GM23248 (cell line): ENCODE data around the gene EDIL3.

ENCODE experiments used
- EZH2 ChIP-seq: fragments of 200-600 bp; sonication (generic); IDR thresholded peaks from 2 replicates; pipeline ENCODE4 v1.6.1; 2018; ENCODE audit warnings: antibody characterized with exemption, mild to moderate bottlenecking; ENCODE audit not compliant: insufficient read depth, poor library complexity, severe bottlenecking
- EZH2phosphoT487 ChIP-seq: fragments of 200-600 bp; sonication (generic); IDR thresholded peaks from 2 replicates; pipeline ENCODE4 v1.6.1; 2018; ENCODE audit warnings: antibody characterized with exemption, moderate library complexity, mild to moderate bottlenecking, low read depth; ENCODE audit not compliant: insufficient read depth

DNA sequence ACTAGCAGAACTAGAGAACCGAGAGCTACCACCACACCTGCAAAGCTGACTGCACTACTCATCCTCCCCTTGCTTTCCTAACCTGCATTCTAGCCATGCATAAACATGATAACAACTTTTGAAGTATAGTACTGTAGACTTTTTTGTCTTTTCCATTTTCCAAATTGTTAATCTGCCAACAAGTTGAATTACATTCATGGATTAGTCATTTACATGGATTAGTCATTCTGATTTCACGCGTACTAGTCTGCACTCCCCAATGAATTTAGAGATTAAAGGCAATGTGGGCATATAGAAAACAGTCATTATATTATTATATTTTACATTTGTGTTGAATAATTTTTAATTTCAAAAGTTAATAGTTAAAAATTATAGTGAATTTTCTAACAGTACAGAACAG, 81.4 kb downstream of the EDIL3 start:
- TF ChIP-seq EZH2phosphoT487 (no peak), EZH2 (no peak)
